Ecto neural progenitor cell (in vitro differentiated cells): ENCODE results near the gene MICU2.

Source experiments
- DNase-seq: peaks from one replicate; pipeline ENCODE4 v3.0.0-alpha.2; 2018; ENCODE audit warnings: low spot score

MICU2 gene

DNA sequence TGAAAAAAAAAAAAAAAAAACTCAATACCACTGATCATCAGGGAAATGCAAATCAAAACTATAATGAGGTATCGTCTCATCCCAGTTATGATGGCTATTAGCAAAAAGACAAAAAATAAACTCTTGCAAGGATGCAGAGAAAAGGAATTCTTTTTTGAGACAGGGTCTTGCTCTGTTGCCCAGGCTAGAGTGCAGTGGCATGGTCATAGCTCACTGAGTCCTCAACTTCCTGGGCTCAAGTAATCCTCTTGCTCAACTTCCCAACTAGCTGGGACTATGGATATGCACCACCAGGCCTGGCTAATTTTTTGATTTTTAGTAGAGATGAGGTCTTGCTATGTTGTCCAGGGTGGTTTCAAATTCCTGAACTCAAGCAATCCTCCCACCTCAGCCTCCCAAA lies 59.5 kb downstream of the MICU2 start:
- DNase-seq = no peak

- no peak for DNase-seq
Observed at GRCh38 chr13:21542563-21542962, 61.4 kb downstream of the MICU2 start.

GRCh38 chr13:21541980-21542379 lies 62.0 kb downstream of the MICU2 start:
- DNase-seq = no peak

GRCh38 chr13:21541271-21541670 lies 62.7 kb downstream of the MICU2 start:
- no peak for DNase-seq

DNA sequence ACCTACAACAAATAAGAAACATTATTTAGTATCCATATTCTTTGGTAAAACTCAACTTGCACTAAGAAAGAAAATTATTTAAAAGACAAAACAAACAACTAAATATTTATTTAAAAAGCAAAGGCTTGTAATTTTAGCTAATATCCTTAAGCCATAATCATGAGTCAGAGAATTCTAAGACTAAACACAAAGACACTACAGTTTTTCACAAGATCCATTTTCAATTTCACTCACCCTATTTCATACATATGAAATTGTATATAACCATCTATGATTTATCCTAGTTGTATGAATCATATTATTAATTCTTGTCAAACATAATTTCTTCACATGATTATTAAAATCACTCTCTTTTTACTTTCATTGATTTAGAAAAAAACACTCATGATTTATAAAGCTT lies 64.3 kb downstream of the MICU2 start:
- DNase-seq = no peak

DNA sequence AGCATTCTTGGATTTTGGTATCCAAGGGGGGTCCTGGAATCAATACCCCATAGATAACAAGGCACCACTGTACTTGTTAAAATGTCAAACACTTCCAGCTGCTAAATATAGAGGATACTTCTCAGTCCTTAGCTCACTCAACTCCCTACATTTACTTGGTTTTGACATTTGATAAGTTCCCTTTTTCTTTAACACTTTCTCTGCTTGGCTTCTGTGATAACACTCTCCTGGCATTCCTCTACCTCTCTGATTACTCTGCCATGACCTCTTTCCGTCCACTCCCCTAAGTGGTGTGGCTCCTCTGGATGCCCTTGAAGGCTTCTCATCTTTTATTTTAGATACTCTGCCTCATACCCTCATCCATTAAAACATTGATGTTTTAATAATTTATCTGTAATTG lies 65.2 kb downstream of the MICU2 start:
- DNase-seq = no peak

GRCh38 chr13:21538280-21538679 lies 65.7 kb downstream of the MICU2 start:
- no peak for DNase-seq

DNA sequence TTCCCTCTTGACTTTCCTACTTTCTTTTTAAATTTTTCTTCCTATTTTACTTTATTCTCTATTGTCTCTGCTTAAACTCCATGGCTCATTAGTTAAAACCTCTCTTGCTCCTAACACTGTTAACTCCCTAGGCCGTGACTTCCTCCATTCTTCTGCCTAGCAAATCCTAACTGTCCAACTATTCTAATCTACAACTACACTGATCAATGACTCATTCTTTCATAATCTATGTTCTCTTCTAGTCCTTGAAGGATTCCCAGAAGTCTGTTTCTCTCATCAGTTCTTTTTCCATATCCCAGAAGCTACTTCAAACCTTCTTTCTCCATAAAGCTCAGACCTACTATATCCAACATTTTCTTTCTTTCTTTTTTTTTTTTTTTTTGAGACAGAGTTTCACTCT lies 66.9 kb downstream of the MICU2 start:
- no peak for DNase-seq

DNA sequence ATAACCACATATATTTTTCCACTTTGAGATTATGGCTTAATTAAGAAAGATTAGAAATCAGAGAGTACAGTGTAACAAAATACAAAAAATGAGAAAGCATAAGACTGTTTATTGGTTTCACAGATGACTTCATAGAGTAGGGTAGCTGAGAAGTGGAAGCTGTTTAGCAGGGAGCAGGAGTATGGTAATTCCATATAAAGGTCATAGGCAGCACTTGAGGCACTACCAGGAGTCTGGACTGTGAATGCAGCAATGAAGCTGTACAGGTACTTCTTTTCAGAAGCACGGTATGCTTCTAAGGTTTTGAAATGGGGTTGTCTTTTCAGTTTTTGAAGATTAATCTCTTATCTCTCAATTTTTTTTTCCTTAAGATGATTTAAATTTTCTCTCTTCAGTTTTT lies 69.2 kb downstream of the MICU2 start:
- DNase-seq = no peak

DNA sequence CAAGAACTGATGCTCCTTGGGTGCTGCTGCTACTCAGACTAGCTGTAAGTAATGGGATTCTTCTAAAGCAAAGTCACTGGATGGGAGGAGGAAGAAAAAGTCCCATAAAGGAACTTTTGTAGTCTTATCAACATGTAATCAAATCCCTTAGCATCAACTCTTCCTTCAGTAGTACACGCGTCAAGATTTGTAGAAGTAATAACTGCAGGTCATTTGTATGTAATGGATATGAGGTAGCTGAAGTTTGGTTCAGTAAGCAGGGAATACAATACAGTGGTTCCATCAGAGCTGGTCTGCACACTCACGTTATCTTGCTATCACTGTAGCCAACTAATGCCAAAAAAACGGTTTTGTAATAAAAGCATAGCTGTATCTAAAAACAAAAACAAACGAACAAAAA lies 72.5 kb downstream of the MICU2 start:
- no peak for DNase-seq

GRCh38 chr13:21530656-21531055 lies 73.3 kb downstream of the MICU2 start:
- DNase-seq = no peak

- no peak for DNase-seq
Observed at GRCh38 chr13:21529146-21529893, 74.7 kb downstream of the MICU2 start.

DNA sequence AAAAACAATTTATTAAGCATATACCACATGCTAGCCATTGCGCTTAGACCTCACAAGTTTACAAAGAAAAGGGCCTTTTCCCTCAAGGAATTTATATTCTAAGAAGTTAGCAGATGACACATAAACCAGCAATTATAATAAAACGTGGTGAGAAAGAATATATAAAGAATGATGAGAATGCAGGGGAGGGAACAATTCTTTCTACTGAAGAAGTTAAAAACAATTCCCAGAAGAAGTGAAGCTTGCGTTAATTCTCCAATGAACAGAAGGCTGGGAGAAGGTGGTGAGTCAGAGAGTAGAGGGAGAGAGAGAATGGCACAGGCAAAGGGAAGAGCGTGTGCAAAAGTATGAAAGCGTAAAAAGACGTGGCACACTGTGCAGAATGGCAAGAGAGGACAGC lies 75.4 kb downstream of the MICU2 start:
- no peak for DNase-seq

GRCh38 chr13:21526707-21527540 lies 77.0 kb downstream of the MICU2 start:
- DNase-seq = no peak

DNA sequence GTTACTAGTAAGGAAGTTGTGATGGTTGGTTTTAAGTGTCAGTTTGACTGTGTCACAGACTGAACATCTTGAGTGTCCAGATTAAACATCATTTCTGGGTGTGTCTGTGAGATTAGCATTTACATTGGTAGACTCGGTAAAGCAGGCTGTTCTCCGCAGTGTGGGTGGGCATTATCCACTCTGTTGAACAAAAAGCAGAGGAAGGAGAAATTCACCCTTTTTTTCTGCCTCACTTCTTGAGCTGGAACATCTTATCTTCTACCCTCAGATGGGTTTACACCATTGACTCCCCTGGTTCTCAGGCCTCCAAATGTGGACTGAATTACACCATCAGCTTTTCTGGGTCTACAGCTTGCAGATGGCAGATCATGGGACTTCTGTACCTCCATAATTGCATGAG lies 81.1 kb downstream of the MICU2 start:
- no peak for DNase-seq

- no peak for DNase-seq
Observed at GRCh38 chr13:21522130-21522529, 81.8 kb downstream of the MICU2 start.

- no peak for DNase-seq
Observed at GRCh38 chr13:21518617-21519144, 85.3 kb downstream of the MICU2 start.

- no peak for DNase-seq
Observed at GRCh38 chr13:21517576-21517975, 86.4 kb downstream of the MICU2 start.

GRCh38 chr13:21516805-21517204 lies 87.2 kb downstream of the MICU2 start:
- no peak for DNase-seq

- no peak for DNase-seq
Observed at GRCh38 chr13:21511849-21512248, 92.1 kb downstream of the MICU2 start.

DNA sequence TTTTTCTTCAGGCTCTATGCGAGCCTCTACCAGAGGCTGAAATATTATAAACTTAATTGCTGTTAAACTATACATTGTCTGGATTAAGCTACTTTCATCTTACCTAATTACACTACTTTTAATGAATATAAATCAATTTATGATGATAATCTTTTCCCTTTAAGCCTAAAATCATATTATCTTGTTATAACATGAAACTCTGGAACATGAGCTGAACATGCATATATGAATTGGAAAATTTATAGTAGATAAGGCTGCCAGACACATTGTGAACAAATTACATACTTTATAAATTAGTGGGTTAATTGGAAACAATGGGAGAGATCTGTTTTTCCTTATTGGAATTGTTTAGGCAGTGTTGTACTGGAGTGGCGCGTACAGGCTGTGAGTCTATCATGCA lies 99.6 kb downstream of the MICU2 start:
- no peak for DNase-seq

GRCh38 chr13:21501686-21502085 lies 102.3 kb downstream of the MICU2 start:
- DNase-seq = no peak

DNA sequence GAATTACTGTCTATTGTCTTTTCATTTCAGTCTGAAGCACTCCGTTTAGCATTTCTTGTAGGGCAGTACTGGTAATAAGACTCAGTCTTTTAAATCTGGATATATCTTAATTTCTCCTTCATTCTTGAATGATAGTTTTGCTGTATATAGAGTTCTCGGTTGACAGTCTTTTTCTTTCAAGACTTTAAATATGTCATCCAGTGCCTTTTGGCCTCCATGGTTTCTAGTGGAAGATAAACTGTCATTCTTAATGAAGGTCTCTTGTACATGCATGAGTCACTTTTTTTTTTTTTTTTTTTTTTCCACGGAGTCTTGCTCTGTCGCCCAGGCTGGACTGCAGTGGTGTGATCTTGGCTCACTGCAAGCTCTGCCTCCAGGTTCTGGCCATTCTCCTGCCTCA lies 117.6 kb downstream of the MICU2 start:
- no peak for DNase-seq
